Naive thymus-derived CD4-positive, alpha-beta T cell (primary cell): ENCODE data around the gene KLF18. TPM values are rescaled to one million over a fixed set of nuclear protein-coding genes. Genes with fewer than 3 reads are reported as not detected.

Source experiments
- ATAC-seq: fragments of 150-1000 bp; cut with Tn5 transposase; 2 replicates; pipeline ENCODE4 v1.10.0; 2021; ENCODE audit warnings: mild to moderate bottlenecking, moderate library complexity
- CTCF ChIA-PET: fragments of 350-600 bp; sonication (Branson Sonifier 250); formaldehyde crosslinking; loops from one replicate; lab custom pipeline; 2021; ENCODE audit warnings: antibody characterized with exemption; lab: Charles Lee
- POLR2A ChIA-PET: fragments of 350-600 bp; sonication (Branson Sonifier 250); formaldehyde crosslinking; loops from one replicate; lab custom pipeline; 2021; ENCODE audit warnings: antibody characterized with exemption, inconsistent platforms; lab: Charles Lee
- DNase-seq, 9 donors: peaks; one replicate each; pipeline versions ENCODE4 v3.0.0 to v3.0.0-alpha.2; 2020 to 2022; ENCODE audit warnings: mixed read lengths in 1 of 9
- H3K27ac ChIP-seq: one replicate; pipeline ENCODE4 v1.7.0; 2013; ENCODE audit warnings: mild to moderate bottlenecking, low read depth, low read length, moderate library complexity
- H3K27me3 ChIP-seq, 2 donors: one replicate each; pipeline ENCODE4 v1.7.0; 2013; ENCODE audit warnings: low read length in 2 of 2, mild to moderate bottlenecking in 2 of 2, moderate library complexity in 2 of 2; ENCODE audit not compliant: control insufficient read depth in 2 of 2, insufficient read depth in 2 of 2
- H3K36me3 ChIP-seq, 3 experiments: 1 replicate in 2 of 3; 2 replicates in 1 of 3; pipeline ENCODE4 v1.7.0; 2013; ENCODE audit warnings: low read length in 3 of 3, mild to moderate bottlenecking in 3 of 3, moderate library complexity in 1 of 3; ENCODE audit not compliant: insufficient read depth in 3 of 3, control insufficient read depth in 2 of 3
- H3K4me1 ChIP-seq, 2 donors: one replicate each; pipeline ENCODE4 v1.7.0; 2013; ENCODE audit warnings: low read length in 2 of 2, mild to moderate bottlenecking in 2 of 2, moderate library complexity in 1 of 2; ENCODE audit not compliant: control insufficient read depth in 2 of 2, insufficient read depth in 2 of 2
- H3K4me3 ChIP-seq: 2 replicates; pipeline ENCODE4 v1.7.0; 2013; ENCODE audit warnings: mild to moderate bottlenecking, low read length
- H3K9me3 ChIP-seq, 3 experiments: 1 replicate in 2 of 3; 2 replicates in 1 of 3; pipeline ENCODE4 v1.7.0; 2013; ENCODE audit warnings: low read length in 3 of 3; ENCODE audit not compliant: control insufficient read depth in 2 of 3
- H3K27ac Mint-ChIP-seq, 9 donors: one replicate each; pipeline ENCODE4 v1.8.0; 2020 to 2022; ENCODE audit warnings: mixed read lengths in 9 of 9, mild to moderate bottlenecking in 8 of 9, moderate library complexity in 5 of 9, inconsistent platforms in 2 of 9
- H3K27me3 Mint-ChIP-seq, 5 donors: one replicate each; pipeline ENCODE4 v1.8.0; 2021 to 2022; ENCODE audit warnings: mixed read lengths in 5 of 5, mild to moderate bottlenecking in 1 of 5
- H3K36me3 Mint-ChIP-seq, 5 donors: one replicate each; pipeline ENCODE4 v1.8.0; 2020 to 2022; ENCODE audit warnings: mixed read lengths in 5 of 5, mild to moderate bottlenecking in 3 of 5, inconsistent platforms in 1 of 5
- H3K4me1 Mint-ChIP-seq, 7 donors: one replicate each; pipeline ENCODE4 v1.8.0; 2020 to 2022; ENCODE audit warnings: mixed read lengths in 7 of 7, mild to moderate bottlenecking in 3 of 7, inconsistent platforms in 1 of 7
- H3K4me3 Mint-ChIP-seq, 10 donors: one replicate each; pipeline ENCODE4 v1.8.0; 2020 to 2022; ENCODE audit warnings: mild to moderate bottlenecking in 10 of 10, mixed read lengths in 10 of 10, moderate library complexity in 6 of 10, inconsistent platforms in 2 of 10
- H3K9me3 Mint-ChIP-seq, 11 donors: one replicate each; pipeline ENCODE4 v1.8.0; 2020 to 2022; ENCODE audit warnings: mixed read lengths in 11 of 11, mild to moderate bottlenecking in 4 of 11, inconsistent platforms in 1 of 11, moderate library complexity in 1 of 11
- intact Hi-C, 2 donors: fragments of 100-400 bp; cut with micrococcal nuclease; formaldehyde crosslinking; loops; one replicate each; pipeline ENCODE4 v1.15.1; 2023
- polyA plus RNA-seq, 2 donors: library from polyadenylated mRNA; unstranded; fragments of 300-500 nt; fragmentation: Illumina TruSeq; gene quantifications; one replicate each; pipeline ENCODE4 v1.2.3, GENCODE V29; 2021
- total RNA-seq, 6 experiments: library from RNA in 5 of 6; stranded (reverse) in 5 of 6; gene quantifications; 1 replicate in 5 of 6; 2 replicates in 1 of 6; pipeline ENCODE4 v1.2.3 and lab custom pipeline; 2021 to 2026

KLF18 gene
- total and polyA plus RNA-seq, 7 experiments from 2014 or later, result not detected

- peaks cover 0 to 9% (median 0%) of the 10 kb centered on the region in 11 donors for H3K9me3 Mint-ChIP-seq
- Histone ChIP-seq H3K36me3 (no peaks in the 10 kb centered on the region), H3K27me3 (no peaks in the 10 kb centered on the region), H3K27ac (no peak overlapping the region), H3K4me3 (no peak overlapping the region), H3K4me1 (no peaks in the 10 kb centered on the region), H3K9me3 (no peaks in the 10 kb centered on the region)
- H3K27me3 Mint-ChIP-seq, result peaks cover 0 to 6% (median 5%) of the 10 kb centered on the region in 5 donors
- H3K4me1 Mint-ChIP-seq, result no peaks in the 10 kb centered on the region
- CTCF ChIA-PET, result no interaction called here
- intact Hi-C loops, result no loop called here
- H3K4me3 Mint-ChIP-seq, result no peak overlapping the region
- no peaks in the 10 kb centered on the region for H3K36me3 Mint-ChIP-seq
- POLR2A ChIA-PET, result no interaction called here
- no peak for DNase-seq
- no peak overlapping the region for H3K27ac Mint-ChIP-seq
- no peak for ATAC-seq
Measured at GRCh38 chr1:44157903-44158302, 16.5 kb upstream of the KLF18 start.

DNA sequence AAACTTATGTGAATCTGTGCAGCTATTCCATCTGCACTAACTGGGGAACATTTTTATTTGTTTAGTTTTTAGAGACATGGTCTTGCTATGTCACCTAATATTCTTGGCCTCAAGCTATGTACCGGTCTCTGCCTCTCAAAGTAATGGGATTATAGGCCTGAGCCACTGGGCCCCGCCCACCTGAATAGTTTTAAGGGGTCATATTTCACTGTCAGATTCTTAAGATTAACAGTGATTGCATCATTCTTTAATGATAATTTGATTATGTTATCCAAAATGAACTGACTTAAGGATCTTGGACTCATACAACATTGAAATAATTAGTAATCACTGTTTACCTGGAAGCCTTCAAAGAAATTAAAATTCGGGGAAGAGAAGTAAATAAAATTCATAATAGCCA lies 12.6 kb upstream of the KLF18 start:
- no peak for ATAC-seq
- Mint-ChIP-seq H3K36me3 (no peaks in the 10 kb centered on the region), H3K4me1 (no peaks in the 10 kb centered on the region), H3K9me3 (no peaks in the 10 kb centered on the region), H3K27ac (no peak overlapping the region), H3K27me3 (peaks cover 12 to 26% (median 18%) of the 10 kb centered on the region in 5 donors), H3K4me3 (no peak overlapping the region)
- H3K27ac ChIP-seq, result no peak overlapping the region
- CTCF ChIA-PET, result no interaction called here
- intact Hi-C loops, result no loop called here
- H3K27me3 ChIP-seq, result no peaks in the 10 kb centered on the region
- no peak overlapping the region for H3K4me3 ChIP-seq
- no peaks in the 10 kb centered on the region for H3K9me3 ChIP-seq
- no peaks in the 10 kb centered on the region for H3K4me1 ChIP-seq
- no peaks in the 10 kb centered on the region for H3K36me3 ChIP-seq
- DNase-seq, result no peak
- POLR2A ChIA-PET, result no interaction called here

DNA sequence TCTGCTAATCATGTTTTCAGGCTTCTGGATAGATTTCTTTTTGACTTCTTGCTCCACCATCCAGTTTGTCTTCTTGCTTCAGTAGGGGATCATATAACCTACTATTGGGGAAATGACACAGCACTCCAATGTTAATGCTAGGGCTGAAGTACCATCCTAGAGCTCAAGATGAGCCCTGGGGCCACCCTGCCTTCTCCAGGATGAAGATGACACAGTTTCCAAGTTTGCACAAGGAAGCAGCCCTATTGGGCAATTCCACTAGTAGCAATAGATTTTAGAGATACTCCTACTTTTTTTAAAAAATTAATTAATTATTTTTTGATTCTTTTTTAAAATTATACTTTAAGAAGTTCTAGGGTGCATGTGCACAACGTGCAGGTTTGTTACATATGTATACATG lies 11.3 kb upstream of the KLF18 start:
- peaks cover 12 to 30% (median 22%) of the 10 kb centered on the region in 5 donors for H3K27me3 Mint-ChIP-seq
- H3K27ac Mint-ChIP-seq, result no peak overlapping the region
- ChIA-PET POLR2A (interaction anchor here (0.5 kb wide), 1 partner anchor 9 kb away, joined by 3 read pairs; no protein-coding TSS in a partner anchor), CTCF (no interaction called here)
- Histone ChIP-seq H3K9me3 (no peaks in the 10 kb centered on the region), H3K36me3 (no peaks in the 10 kb centered on the region), H3K4me1 (no peaks in the 10 kb centered on the region), H3K4me3 (no peak overlapping the region), H3K27ac (no peak overlapping the region), H3K27me3 (no peaks in the 10 kb centered on the region)
- H3K4me1 Mint-ChIP-seq, result no peaks in the 10 kb centered on the region
- intact Hi-C loops, result no loop called here
- ATAC-seq, result no peak
- H3K9me3 Mint-ChIP-seq, result peaks cover 0 to 3% (median 0%) of the 10 kb centered on the region in 11 donors
- no peak overlapping the region for H3K4me3 Mint-ChIP-seq
- no peak for DNase-seq
- H3K36me3 Mint-ChIP-seq, result no peaks in the 10 kb centered on the region

DNA sequence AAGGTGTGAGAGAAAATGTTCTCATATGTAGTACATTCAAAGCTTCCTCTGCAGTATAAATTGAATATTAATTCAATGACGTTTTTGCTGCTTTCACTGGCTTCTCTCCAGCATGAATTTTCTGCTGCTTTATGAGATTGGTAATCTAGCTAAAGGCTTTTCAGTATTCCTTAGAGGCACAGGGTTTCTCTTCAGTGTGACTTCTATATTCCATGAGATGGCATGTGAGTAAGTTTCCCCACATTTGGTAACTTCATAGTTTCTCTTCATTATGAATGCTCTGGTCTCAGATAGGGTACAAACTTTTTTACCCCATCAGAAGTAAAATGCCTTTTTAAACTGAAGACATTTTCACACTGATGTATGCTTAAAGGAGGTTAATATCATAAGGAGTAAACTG lies 10.4 kb upstream of the KLF18 start:
- H3K9me3 Mint-ChIP-seq, result peaks cover 0 to 6% (median 2%) of the 10 kb centered on the region in 11 donors
- H3K27ac Mint-ChIP-seq, result no peak overlapping the region
- H3K4me3 Mint-ChIP-seq, result no peak overlapping the region
- H3K4me3 ChIP-seq, result no peak overlapping the region
- ChIA-PET POLR2A (no interaction called here), CTCF (no interaction called here)
- H3K27me3 Mint-ChIP-seq, result peaks cover 12 to 30% (median 22%) of the 10 kb centered on the region in 5 donors
- no peak overlapping the region for H3K27ac ChIP-seq
- no peaks in the 10 kb centered on the region for H3K27me3 ChIP-seq
- no peak for DNase-seq
- H3K36me3 Mint-ChIP-seq, result no peaks in the 10 kb centered on the region
- intact Hi-C loops, result no loop called here
- no peaks in the 10 kb centered on the region for H3K36me3 ChIP-seq
- no peak for ATAC-seq
- H3K9me3 ChIP-seq, result no peaks in the 10 kb centered on the region
- no peaks in the 10 kb centered on the region for H3K4me1 ChIP-seq
- no peaks in the 10 kb centered on the region for H3K4me1 Mint-ChIP-seq

DNA sequence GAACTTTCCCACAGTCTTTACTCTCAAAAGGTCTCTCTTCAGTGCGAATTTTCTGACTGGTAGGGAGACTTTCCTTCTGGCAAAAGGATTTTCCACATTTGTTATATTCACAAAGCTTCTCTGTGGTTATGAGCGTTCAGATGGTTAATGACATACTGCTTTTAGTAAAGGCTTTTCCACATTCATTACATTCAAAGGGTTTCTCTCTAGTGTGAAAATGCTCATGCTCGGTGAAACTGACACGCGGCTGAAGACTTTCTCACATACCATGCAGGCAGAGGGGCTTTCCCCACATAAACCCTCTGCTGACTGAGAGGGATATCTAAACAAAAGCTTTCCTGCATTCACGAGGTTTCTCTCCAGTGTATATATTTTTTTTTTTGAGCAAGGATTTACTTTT lies 9.9 kb upstream of the KLF18 start:
- no peaks in the 10 kb centered on the region for H3K4me1 ChIP-seq
- ChIA-PET POLR2A (no interaction called here), CTCF (no interaction called here)
- H3K4me1 Mint-ChIP-seq, result no peaks in the 10 kb centered on the region
- ATAC-seq (no peak), DNase-seq (no peak)
- peaks cover 12 to 30% (median 22%) of the 10 kb centered on the region in 5 donors for H3K27me3 Mint-ChIP-seq
- H3K36me3 Mint-ChIP-seq, result no peaks in the 10 kb centered on the region
- H3K4me3 Mint-ChIP-seq, result no peak overlapping the region
- H3K27me3 ChIP-seq, result no peaks in the 10 kb centered on the region
- H3K4me3 ChIP-seq, result no peak overlapping the region
- H3K9me3 ChIP-seq, result no peaks in the 10 kb centered on the region
- H3K9me3 Mint-ChIP-seq, result peaks cover 0 to 11% (median 4%) of the 10 kb centered on the region in 11 donors
- intact Hi-C loops, result no loop called here
- no peaks in the 10 kb centered on the region for H3K36me3 ChIP-seq
- no peak overlapping the region for H3K27ac ChIP-seq
- no peak overlapping the region for H3K27ac Mint-ChIP-seq

DNA sequence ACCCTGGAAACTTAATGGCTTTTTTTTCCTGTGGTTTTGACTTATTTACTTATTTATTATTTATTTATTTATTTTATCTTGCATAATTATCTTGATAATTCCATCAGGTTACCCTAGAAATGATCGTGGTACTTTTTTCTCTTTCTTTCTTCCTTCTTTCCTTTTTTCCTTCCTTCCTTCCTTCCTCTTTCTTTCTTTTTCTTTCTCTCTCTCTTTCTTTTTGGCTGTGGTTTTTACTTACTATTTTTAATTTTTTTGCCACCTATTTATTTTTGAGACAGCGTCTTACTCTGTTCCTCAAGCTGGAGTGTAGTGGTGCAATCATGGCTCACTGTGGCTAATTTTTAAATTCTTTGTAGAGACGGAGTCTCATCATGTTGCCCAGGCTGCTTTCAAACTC lies 6.2 kb upstream of the KLF18 start:
- Mint-ChIP-seq H3K27ac (no peak overlapping the region), H3K36me3 (peaks cover 0 to 7% (median 4%) of the 10 kb centered on the region in 5 donors), H3K27me3 (peaks cover 4 to 24% (median 20%) of the 10 kb centered on the region in 5 donors), H3K4me3 (no peak overlapping the region), H3K9me3 (peaks cover 8 to 37% (median 22%) of the 10 kb centered on the region in 11 donors), H3K4me1 (no peaks in the 10 kb centered on the region)
- ATAC-seq (no peak), DNase-seq (no peak)
- Histone ChIP-seq H3K4me1 (no peaks in the 10 kb centered on the region), H3K4me3 (no peak overlapping the region), H3K9me3 (peaks cover 0 to 17% (median 0%) of the 10 kb centered on the region in 3 experiments), H3K27me3 (no peaks in the 10 kb centered on the region), H3K36me3 (no peaks in the 10 kb centered on the region), H3K27ac (no peak overlapping the region)
- ChIA-PET POLR2A (no interaction called here), CTCF (no interaction called here)
- intact Hi-C loops, result no loop called here

GRCh38 chr1:44146536-44147361 lies 5.3 kb upstream of the KLF18 start:
- CTCF ChIA-PET, result no interaction called here
- Histone ChIP-seq H3K27ac (no peak overlapping the region), H3K36me3 (no peaks in the 10 kb centered on the region), H3K27me3 (no peaks in the 10 kb centered on the region), H3K4me3 (no peak overlapping the region), H3K9me3 (peaks cover 0 to 17% (median 0%) of the 10 kb centered on the region in 3 experiments), H3K4me1 (no peaks in the 10 kb centered on the region)
- Mint-ChIP-seq H3K4me1 (no peaks in the 10 kb centered on the region), H3K27me3 (peaks cover 7 to 17% (median 14%) of the 10 kb centered on the region in 5 donors), H3K36me3 (peaks cover 0 to 7% (median 4%) of the 10 kb centered on the region in 5 donors), H3K27ac (no peak overlapping the region), H3K4me3 (no peak overlapping the region), H3K9me3 (peaks cover 8 to 37% (median 22%) of the 10 kb centered on the region in 11 donors)
- POLR2A ChIA-PET, result no interaction called here
- DNase-seq (no peak), ATAC-seq (no peak)
- intact Hi-C loops, result no loop called here
